ENCODE measurements around the gene FECH. TPM values are rescaled to one million over a fixed set of nuclear protein-coding genes. Genes with fewer than 3 reads are reported as not detected.

Gene FECH
- polyA plus RNA-seq, 2 of the 4 experiments (the other 2 are of a cell fraction), result 41.3 to 71.2 TPM

DNA sequence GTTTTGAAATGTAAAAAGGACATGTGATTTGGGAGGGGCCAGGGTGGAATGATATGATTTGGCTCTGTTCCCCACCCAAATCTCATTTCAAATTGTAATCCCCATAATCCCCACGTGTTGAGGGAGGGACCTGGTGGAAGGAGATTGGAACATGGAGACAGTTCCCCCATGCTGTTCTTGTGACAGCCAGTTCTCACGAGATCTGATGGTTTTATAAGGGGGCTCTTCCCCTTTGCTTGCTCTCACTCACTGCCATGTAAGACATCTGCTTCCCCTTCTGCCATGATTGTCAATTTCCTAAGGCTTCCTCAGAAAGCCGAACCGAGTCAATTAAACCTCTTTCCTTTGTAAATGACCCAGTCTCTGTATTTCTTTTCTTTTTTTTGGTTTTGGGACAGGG, 39.2 kb downstream of the FECH start:
- no peak for FAIRE-seq
- WGBS (ENCODE audit: missing lambda C conversion rate), result 91% methylated on average over 4 of the region's 4 CpGs
- ChIA-PET CTCF (interaction anchor here (0.6 kb wide), 1 partner anchor 14 kb away, joined by 4 read pairs; no protein-coding TSS in a partner anchor), POLR2A (no interaction called here)
- TF ChIP-seq, protein P1, sequence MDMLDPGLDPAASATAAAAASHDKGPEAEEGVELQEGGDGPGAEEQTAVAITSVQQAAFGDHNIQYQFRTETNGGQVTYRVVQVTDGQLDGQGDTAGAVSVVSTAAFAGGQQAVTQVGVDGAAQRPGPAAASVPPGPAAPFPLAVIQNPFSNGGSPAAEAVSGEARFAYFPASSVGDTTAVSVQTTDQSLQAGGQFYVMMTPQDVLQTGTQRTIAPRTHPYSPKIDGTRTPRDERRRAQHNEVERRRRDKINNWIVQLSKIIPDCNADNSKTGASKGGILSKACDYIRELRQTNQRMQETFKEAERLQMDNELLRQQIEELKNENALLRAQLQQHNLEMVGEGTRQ (IDR thresholded peaks at IDR 0.05), result no peak
- DNase-seq (ENCODE audit: low read depth in 1 of 2, low spot score in 1 of 2), result no peak
- Histone ChIP-seq H3K4me1 (no peaks in the 10 kb centered on the region), H3K9me3 (no peaks in the 10 kb centered on the region), H3K27ac (no peak overlapping the region), H3K4me3 (no peak overlapping the region), H3K4me2 (no peak overlapping the region)
- ATAC-seq, result no peak

DNA sequence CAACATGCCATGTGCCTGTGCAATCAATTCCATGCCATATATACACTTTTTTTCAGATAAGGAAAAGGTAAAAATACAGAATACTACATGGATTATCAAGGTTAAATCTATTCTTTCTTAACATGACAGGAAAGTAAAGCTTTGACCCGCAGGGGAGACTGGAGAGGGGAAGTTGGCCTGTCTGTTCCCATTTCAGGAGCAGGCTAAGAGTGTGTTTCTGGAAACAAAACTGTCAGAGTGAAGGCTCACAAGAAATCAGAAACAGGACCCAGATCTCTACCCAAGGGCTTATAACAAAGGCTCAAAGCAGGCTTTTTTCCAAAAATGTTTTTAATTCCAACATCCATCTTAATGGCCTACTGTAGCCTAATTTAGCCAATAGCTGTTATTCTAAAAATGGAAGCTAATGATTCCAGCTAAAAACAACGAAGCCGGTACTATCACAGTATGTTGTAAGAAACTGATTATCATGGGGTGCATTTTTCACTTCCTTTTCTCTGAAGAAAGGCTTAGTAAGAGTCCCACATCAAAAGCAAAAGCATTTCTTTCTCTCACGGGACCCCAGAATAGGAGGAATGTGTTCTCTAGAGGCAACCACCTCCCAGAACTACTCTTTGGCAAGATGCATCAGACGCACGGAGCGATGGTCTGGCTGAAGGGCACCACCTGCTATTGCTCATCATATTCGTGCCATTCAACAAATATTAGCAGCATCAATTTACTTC, 41.4 kb downstream of the FECH start:
- DNase-seq (ENCODE audit: low read depth in 1 of 2, low spot score in 1 of 2) (no peak), FAIRE-seq (no peak), ATAC-seq (no peak)
- POLR2A ChIA-PET, result no interaction called here
- CTCF ChIA-PET, result interaction anchor here (1.4 to 2.0 kb wide), 2 partner anchors 13 to 16 kb away, joined by 4 to 7 read pairs; no protein-coding TSS in a partner anchor
- H3K4me1 ChIP-seq, result no peaks in the 10 kb centered on the region
- 87% methylated on average over 8 of the region's 8 CpGs for WGBS (ENCODE audit: missing lambda C conversion rate)
- TF ChIP-seq POLR2A (IDR thresholded peaks at IDR 0.05; ENCODE audit: low read length) (no peak), HEYL (CRISPR knock-in tag; IDR thresholded peaks at IDR 0.05) (no peak), FOSB (CRISPR knock-in tag; IDR thresholded peaks at IDR 0.05) (no peak), CBX2 (IDR thresholded peaks at IDR 0.05; ENCODE audit: borderline replicate concordance, low read depth) (no peak)
- TF ChIP-seq, protein P2, sequence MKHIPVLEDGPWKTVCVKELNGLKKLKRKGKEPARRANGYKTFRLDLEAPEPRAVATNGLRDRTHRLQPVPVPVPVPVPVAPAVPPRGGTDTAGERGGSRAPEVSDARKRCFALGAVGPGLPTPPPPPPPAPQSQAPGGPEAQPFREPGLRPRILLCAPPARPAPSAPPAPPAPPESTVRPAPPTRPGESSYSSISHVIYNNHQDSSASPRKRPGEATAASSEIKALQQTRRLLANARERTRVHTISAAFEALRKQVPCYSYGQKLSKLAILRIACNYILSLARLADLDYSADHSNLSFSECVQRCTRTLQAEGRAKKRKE (CRISPR knock-in tag; IDR thresholded peaks at IDR 0.05; ENCODE audit: low read depth), result no peak
- H3K4me3 ChIP-seq, result no peak overlapping the region
- no peak overlapping the region for H3K27ac ChIP-seq
- H3K9me3 ChIP-seq, result no peaks in the 10 kb centered on the region
- no peak overlapping the region for H3K4me2 ChIP-seq

DNA sequence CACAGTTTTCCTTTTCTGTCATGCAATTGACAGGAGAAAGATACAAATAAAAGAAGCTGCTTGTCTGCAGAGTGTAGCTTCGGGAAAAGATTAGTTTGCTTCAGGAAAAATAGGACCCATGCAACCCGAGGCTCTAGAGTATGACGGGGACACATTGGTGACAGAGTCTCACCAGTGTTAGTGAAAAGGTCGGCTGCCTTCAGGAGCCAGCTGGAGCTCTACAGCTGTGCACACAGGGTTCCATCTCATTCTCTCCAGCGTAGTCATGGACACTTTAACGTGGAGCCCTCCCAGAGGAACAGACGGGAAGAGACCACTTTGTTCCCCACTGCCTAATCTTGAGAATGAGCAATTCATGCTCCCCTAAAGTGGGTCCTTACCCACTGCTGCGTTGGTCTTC, 42.9 kb downstream of the FECH start:
- Histone ChIP-seq H3K9me3 (no peaks in the 10 kb centered on the region), H3K27ac (no peak overlapping the region), H3K4me1 (no peaks in the 10 kb centered on the region), H3K4me2 (no peak overlapping the region), H3K4me3 (no peak overlapping the region)
- no peak for DNase-seq (ENCODE audit: low read depth in 1 of 2, low spot score in 1 of 2)
- ChIA-PET CTCF (no interaction called here), POLR2A (no interaction called here)
- TF ChIP-seq RFX5 (IDR thresholded peaks at IDR 0.05) (no peak), HOXB5 (CRISPR knock-in tag; IDR thresholded peaks at IDR 0.05) (no peak), POLR2A (IDR thresholded peaks at IDR 0.05; ENCODE audit: low read length) (no peak)
- no peak for FAIRE-seq
- ATAC-seq, result no peak
- 78% methylated on average over 8 of the region's 8 CpGs for WGBS (ENCODE audit: missing lambda C conversion rate)

DNA sequence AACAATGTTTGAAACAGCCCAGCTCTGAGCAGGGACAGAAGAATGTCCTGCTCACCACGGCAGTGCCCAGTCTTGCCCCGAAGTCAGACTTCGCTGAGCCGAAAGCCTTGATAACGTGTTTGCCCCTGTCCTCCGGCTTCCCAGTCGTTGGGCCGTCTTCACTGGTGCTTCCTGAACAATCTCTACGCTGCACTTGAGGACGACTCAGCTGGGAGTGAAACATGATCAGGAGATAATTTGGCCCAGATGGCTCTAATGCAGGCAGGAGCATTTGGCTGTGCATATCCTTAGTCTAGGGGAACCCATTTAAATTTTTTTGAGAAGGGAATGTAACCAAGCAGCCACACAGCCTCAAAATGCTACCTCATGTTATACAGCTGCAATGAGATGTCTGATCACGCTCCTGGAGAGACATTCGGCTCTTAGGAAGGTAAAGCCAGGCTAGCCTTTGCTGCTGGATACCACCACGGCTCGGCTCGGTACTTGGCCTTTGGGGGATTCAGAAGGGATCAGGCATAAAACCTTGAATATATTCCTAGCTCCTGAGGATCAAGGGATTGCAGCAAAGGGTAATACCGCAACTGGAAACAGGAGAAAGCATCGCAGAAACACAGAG, 43.6 kb downstream of the FECH start:
- ATAC-seq (no peak), DNase-seq (ENCODE audit: low read depth in 1 of 2, low spot score in 1 of 2) (no peak), FAIRE-seq (no peak)
- H3K4me1 ChIP-seq, result no peaks in the 10 kb centered on the region
- no peak overlapping the region for H3K4me2 ChIP-seq
- no peak overlapping the region for H3K27ac ChIP-seq
- no peak for TF ChIP-seq TP53 (CRISPR knock-in tag; IDR thresholded peaks at IDR 0.05)
- TF ChIP-seq ESRRA (IDR thresholded peaks at IDR 0.05; ENCODE audit: borderline replicate concordance, low read length), result no peak
- no peak for TF ChIP-seq FOXS1 (CRISPR knock-in tag; IDR thresholded peaks at IDR 0.05)
- TF ChIP-seq, protein P3, sequence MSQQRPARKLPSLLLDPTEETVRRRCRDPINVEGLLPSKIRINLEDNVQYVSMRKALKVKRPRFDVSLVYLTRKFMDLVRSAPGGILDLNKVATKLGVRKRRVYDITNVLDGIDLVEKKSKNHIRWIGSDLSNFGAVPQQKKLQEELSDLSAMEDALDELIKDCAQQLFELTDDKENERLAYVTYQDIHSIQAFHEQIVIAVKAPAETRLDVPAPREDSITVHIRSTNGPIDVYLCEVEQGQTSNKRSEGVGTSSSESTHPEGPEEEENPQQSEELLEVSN (IDR thresholded peaks at IDR 0.05; ENCODE audit: borderline replicate concordance, low read depth), result no peak
- no peak for TF ChIP-seq RNF2 (IDR thresholded peaks at IDR 0.05; ENCODE audit: borderline replicate concordance, low read depth)
- TF ChIP-seq EHF (CRISPR knock-in tag; IDR thresholded peaks at IDR 0.05), result no peak
- no peak for TF ChIP-seq KDM5A (IDR thresholded peaks at IDR 0.05)
- TF ChIP-seq, protein P4, sequence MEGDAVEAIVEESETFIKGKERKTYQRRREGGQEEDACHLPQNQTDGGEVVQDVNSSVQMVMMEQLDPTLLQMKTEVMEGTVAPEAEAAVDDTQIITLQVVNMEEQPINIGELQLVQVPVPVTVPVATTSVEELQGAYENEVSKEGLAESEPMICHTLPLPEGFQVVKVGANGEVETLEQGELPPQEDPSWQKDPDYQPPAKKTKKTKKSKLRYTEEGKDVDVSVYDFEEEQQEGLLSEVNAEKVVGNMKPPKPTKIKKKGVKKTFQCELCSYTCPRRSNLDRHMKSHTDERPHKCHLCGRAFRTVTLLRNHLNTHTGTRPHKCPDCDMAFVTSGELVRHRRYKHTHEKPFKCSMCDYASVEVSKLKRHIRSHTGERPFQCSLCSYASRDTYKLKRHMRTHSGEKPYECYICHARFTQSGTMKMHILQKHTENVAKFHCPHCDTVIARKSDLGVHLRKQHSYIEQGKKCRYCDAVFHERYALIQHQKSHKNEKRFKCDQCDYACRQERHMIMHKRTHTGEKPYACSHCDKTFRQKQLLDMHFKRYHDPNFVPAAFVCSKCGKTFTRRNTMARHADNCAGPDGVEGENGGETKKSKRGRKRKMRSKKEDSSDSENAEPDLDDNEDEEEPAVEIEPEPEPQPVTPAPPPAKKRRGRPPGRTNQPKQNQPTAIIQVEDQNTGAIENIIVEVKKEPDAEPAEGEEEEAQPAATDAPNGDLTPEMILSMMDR (IDR thresholded peaks at IDR 0.05), result no peak
- no peak for TF ChIP-seq ZC3H11A (IDR thresholded peaks at IDR 0.05)
- 86% methylated on average over 17 of the region's 17 CpGs for WGBS (ENCODE audit: missing lambda C conversion rate)
- POLR2A ChIA-PET, result no interaction called here
- no peak overlapping the region for H3K4me3 ChIP-seq
- no peaks in the 10 kb centered on the region for H3K9me3 ChIP-seq
- CTCF ChIA-PET, result no interaction called here

All from A549 (cell line).